MG63 (cell line): ENCODE results near the gene P2RX3. TPM values are rescaled to one million over a fixed set of nuclear protein-coding genes. Genes with fewer than 3 reads are reported as not detected.
"Not testable (repeated sequence)": the region's sequence is repeated elsewhere in the genome, so short reads cannot be mapped to it uniquely, and the experiment has no call there.

ENCODE experiments used
- DNase-seq: peaks from one replicate; pipeline ENCODE4 v3.0.0-alpha.2; 2020
- H3K27me3 ChIP-seq: fragments of 250-450 bp; sonication (Bioruptor Pico); 2 replicates; pipeline ENCODE4 v1.5.1; 2020; ENCODE audit warnings: mild to moderate bottlenecking, moderate library complexity
- H3K36me3 ChIP-seq: fragments of 250-450 bp; sonication (Bioruptor Pico); 2 replicates; pipeline ENCODE4 v1.5.1; 2020; ENCODE audit warnings: mild to moderate bottlenecking, moderate library complexity
- H3K4me3 ChIP-seq: fragments of 250-450 bp; sonication (Bioruptor Pico); 2 replicates; pipeline ENCODE4 v1.5.1; 2020; ENCODE audit warnings: mild to moderate bottlenecking, moderate library complexity
- H3K9me3 ChIP-seq: fragments of 250-450 bp; sonication (Bioruptor Pico); 2 replicates; pipeline ENCODE4 v1.5.1; 2020; ENCODE audit warnings: mild to moderate bottlenecking, moderate library complexity
- total RNA-seq: library from RNA; depleted of rRNA; stranded (reverse); fragments of >200 nt; shearing (Covaris generic); gene quantifications from 2 replicates; pipeline ENCODE4 v1.2.3, GENCODE V29; 2014; ENCODE audit warnings: low replicate concordance

The P2RX3 gene
- total RNA-seq, 1 experiment from 2014 or later: not detected

GRCh38 chr11:57353852-57354251, 15.7 kb downstream of the P2RX3 start:
- H3K9me3 ChIP-seq: peaks cover 1% of the 10 kb centered on the region; the same call in 1 of the 2 replicates
- no peak overlapping the region for H3K4me3 ChIP-seq
- no peak for DNase-seq
- H3K36me3 ChIP-seq: no peaks in the 10 kb centered on the region
- H3K27me3 ChIP-seq: no peaks in the 10 kb centered on the region

- Histone ChIP-seq H3K27me3 (no peaks in the 10 kb centered on the region), H3K9me3 (peaks cover 1% of the 10 kb centered on the region; the same call in 1 of the 2 replicates), H3K36me3 (no peaks in the 10 kb centered on the region), H3K4me3 (no peak overlapping the region)
- no peak for DNase-seq
Observed at GRCh38 chr11:57354699-57355098, 16.5 kb downstream of the P2RX3 start.

- Histone ChIP-seq H3K9me3 (peaks cover 1% of the 10 kb centered on the region; the same call in 1 of the 2 replicates), H3K36me3 (no peaks in the 10 kb centered on the region), H3K4me3 (no peak overlapping the region), H3K27me3 (no peaks in the 10 kb centered on the region)
- no peak for DNase-seq
Observed at GRCh38 chr11:57356268-57356667, 18.1 kb downstream of the P2RX3 start.

- no peak overlapping the region for H3K4me3 ChIP-seq
- H3K27me3 ChIP-seq: no peaks in the 10 kb centered on the region
- DNase-seq: no peak
Observed at GRCh38 chr11:57357310-57357709, 19.2 kb downstream of the P2RX3 start.

GRCh38 chr11:57357856-57358255, 19.7 kb downstream of the P2RX3 start:
- Histone ChIP-seq H3K36me3 (no peaks in the 10 kb centered on the region), H3K4me3 (no peak overlapping the region)
- no peak for DNase-seq

More at GRCh38 chr11:57357310-57357709, 19.2 kb downstream of the P2RX3 start:
- H3K9me3 ChIP-seq: no peaks in the 10 kb centered on the region
- no peaks in the 10 kb centered on the region for H3K36me3 ChIP-seq

GRCh38 chr11:57358543-57358961, 20.4 kb downstream of the P2RX3 start:
- DNase-seq: no peak
- Histone ChIP-seq H3K9me3 (no peaks in the 10 kb centered on the region), H3K4me3 (no peak overlapping the region), H3K36me3 (no peaks in the 10 kb centered on the region), H3K27me3 (no peaks in the 10 kb centered on the region)

More at GRCh38 chr11:57357856-57358255, 19.7 kb downstream of the P2RX3 start:
- H3K27me3 ChIP-seq: no peaks in the 10 kb centered on the region
- no peaks in the 10 kb centered on the region for H3K9me3 ChIP-seq

GRCh38 chr11:57358991-57359390, 20.8 kb downstream of the P2RX3 start:
- no peaks in the 10 kb centered on the region for H3K27me3 ChIP-seq
- H3K36me3 ChIP-seq: no peaks in the 10 kb centered on the region
- DNase-seq: no peak
- H3K4me3 ChIP-seq: no peak overlapping the region
- H3K9me3 ChIP-seq: no peaks in the 10 kb centered on the region

- no peak overlapping the region for H3K4me3 ChIP-seq
- H3K36me3 ChIP-seq: no peaks in the 10 kb centered on the region
- H3K27me3 ChIP-seq: no peaks in the 10 kb centered on the region
- H3K9me3 ChIP-seq: no peaks in the 10 kb centered on the region
- DNase-seq: no peak
Observed at GRCh38 chr11:57359396-57359795, 21.2 kb downstream of the P2RX3 start.

GRCh38 chr11:57359896-57360690, 21.9 kb downstream of the P2RX3 start:
- H3K27me3 ChIP-seq: no peaks in the 10 kb centered on the region
- DNase-seq: no peak
- no peaks in the 10 kb centered on the region for H3K36me3 ChIP-seq
- no peak overlapping the region for H3K4me3 ChIP-seq
- no peaks in the 10 kb centered on the region for H3K9me3 ChIP-seq

GRCh38 chr11:57360991-57361390, 22.8 kb downstream of the P2RX3 start:
- no peak for DNase-seq
- Histone ChIP-seq H3K9me3 (no peaks in the 10 kb centered on the region), H3K4me3 (no peak overlapping the region), H3K36me3 (no peaks in the 10 kb centered on the region), H3K27me3 (no peaks in the 10 kb centered on the region)

- not testable (repeated sequence) for H3K36me3 ChIP-seq, H3K9me3 ChIP-seq, H3K27me3 ChIP-seq, H3K4me3 ChIP-seq, DNase-seq
Observed at GRCh38 chr11:57361420-57361819, 23.3 kb downstream of the P2RX3 start.

GRCh38 chr11:57361926-57362325, 23.8 kb downstream of the P2RX3 start:
- Histone ChIP-seq H3K9me3 (no peaks in the 10 kb centered on the region), H3K27me3 (no peaks in the 10 kb centered on the region), H3K36me3 (no peaks in the 10 kb centered on the region), H3K4me3 (no peak overlapping the region)
- DNase-seq: no peak

- Histone ChIP-seq H3K36me3 (no peaks in the 10 kb centered on the region), H3K9me3 (no peaks in the 10 kb centered on the region), H3K4me3 (no peak overlapping the region), H3K27me3 (no peaks in the 10 kb centered on the region)
- DNase-seq: no peak
Observed at GRCh38 chr11:57363131-57364080, 25.3 kb downstream of the P2RX3 start.

- Histone ChIP-seq H3K27me3 (no peaks in the 10 kb centered on the region), H3K36me3 (no peaks in the 10 kb centered on the region), H3K9me3 (no peaks in the 10 kb centered on the region), H3K4me3 (no peak overlapping the region)
- no peak for DNase-seq
Observed at GRCh38 chr11:57364851-57365660, 26.9 kb downstream of the P2RX3 start.

- Histone ChIP-seq H3K27me3 (no peaks in the 10 kb centered on the region), H3K4me3 (no peak overlapping the region), H3K36me3 (no peaks in the 10 kb centered on the region), H3K9me3 (no peaks in the 10 kb centered on the region)
- peak; percentile 21 for DNase-seq
Observed at GRCh38 chr11:57368106-57368844, 30.1 kb downstream of the P2RX3 start.

GRCh38 chr11:57368845-57369232, 30.7 kb downstream of the P2RX3 start:
- H3K36me3 ChIP-seq: no peaks in the 10 kb centered on the region

More at GRCh38 chr11:57368845-57369232, 30.7 kb downstream of the P2RX3 start:
- Histone ChIP-seq H3K9me3 (no peaks in the 10 kb centered on the region), H3K27me3 (no peaks in the 10 kb centered on the region), H3K4me3 (no peak overlapping the region)
- no peak for DNase-seq
